Endothelial cell of umbilical vein (primary cell): ENCODE results near the gene DKK3. TPM values are rescaled to one million over a fixed set of nuclear protein-coding genes. Genes with fewer than 3 reads are reported as not detected.
A peak's percentile ranks its signal among the peaks of the same experiment; 100 is the strongest.

Experiments used
- BruUV-seq: library from RNA; stranded (reverse); fragments of 400-500 nt; replicated peaks from 2 replicates; lab custom pipeline; 2021; lab: Mats Ljungman, UMichigan
- CTCF ChIA-PET: fragments of 300-600, 350-600 bp; sonication (Branson Sonifier 250); formaldehyde crosslinking; loops from one replicate; lab custom pipeline; 2021; ENCODE audit warnings: antibody characterized with exemption, inconsistent platforms; lab: Charles Lee
- POLR2A ChIA-PET: fragments of 300-600, 350-600 bp; sonication (Branson Sonifier 250); formaldehyde crosslinking; loops from one replicate; lab custom pipeline; 2021; ENCODE audit warnings: antibody characterized with exemption, inconsistent platforms; lab: Charles Lee
- DNase-seq: peaks from one replicate; pipeline ENCODE4 v3.0.0-alpha.2; 2011; ENCODE audit warnings: low read depth, low spot score
- FAIRE-seq: peaks from 2 replicates; lab custom pipeline; 2011; peaks lifted over from hg19 to GRCh38; lab: Jason Lieb, UNC
- H2AFZ ChIP-seq: 2 replicates; pipeline ENCODE4 v1.6.0; 2012; ENCODE audit warnings: low read depth, low read length, control low read depth, inconsistent platforms
- H3K27ac ChIP-seq: 2 replicates; pipeline ENCODE4 v1.5.1; 2011; ENCODE audit warnings: low read depth, mild to moderate bottlenecking, control low read depth, low read length, moderate library complexity; ENCODE audit not compliant: insufficient read depth
- H3K27me3 ChIP-seq, 2 experiments: 2 replicates each; pipeline versions ENCODE4 v1.6.0 to v1.6.1; 2011; ENCODE audit warnings: low read length in 2 of 2, mixed read lengths in 1 of 2; ENCODE audit not compliant: control insufficient read depth in 2 of 2, insufficient read depth in 2 of 2
- H3K36me3 ChIP-seq, 2 experiments: 2 replicates in 1 of 2; 3 replicates in 1 of 2; pipeline ENCODE4 v1.5.1; 2011; ENCODE audit warnings: low read length in 2 of 2, mild to moderate bottlenecking in 1 of 2, moderate library complexity in 1 of 2; ENCODE audit not compliant: control insufficient read depth in 2 of 2, insufficient read depth in 2 of 2; ENCODE audit errors: extremely low read depth in 1 of 2
- H3K4me1 ChIP-seq: 3 replicates; pipeline ENCODE4 v1.5.1; 2011; ENCODE audit warnings: mild to moderate bottlenecking, low read length; ENCODE audit not compliant: control insufficient read depth, insufficient read depth; ENCODE audit errors: extremely low read depth
- H3K4me2 ChIP-seq: 2 replicates; pipeline ENCODE4 v1.6.1; 2011; ENCODE audit warnings: low read length, control low read depth, mixed read lengths; ENCODE audit not compliant: insufficient read depth
- H3K4me3 ChIP-seq, 3 experiments: fragments of 200-600 bp in 1 of 3; sonication (generic), shearing (Covaris generic) in 1 of 3; replicated peaks in 1 of 3; 2 replicates each; pipeline ENCODE4 v1.5.1; 2011 to 2016; ENCODE audit warnings: control low read depth in 3 of 3, low read length in 3 of 3, mild to moderate bottlenecking in 2 of 3, inconsistent platforms in 1 of 3, low read depth in 1 of 3, moderate library complexity in 1 of 3; ENCODE audit not compliant: insufficient read depth in 1 of 3
- H3K79me2 ChIP-seq: 2 replicates; pipeline ENCODE4 v1.6.0; 2012; ENCODE audit warnings: low read length, inconsistent platforms; ENCODE audit not compliant: control insufficient read depth, insufficient read depth
- H3K9ac ChIP-seq: replicated peaks from 2 replicates; pipeline ENCODE3; 2011; ENCODE audit warnings: low read length, control low read depth; ENCODE audit not compliant: insufficient read depth; ENCODE audit errors: extremely low read depth
- H3K9me1 ChIP-seq: replicated peaks from 3 replicates; pipeline ENCODE4 v1.6.0; 2011; ENCODE audit warnings: mild to moderate bottlenecking, low read length; ENCODE audit not compliant: control insufficient read depth, insufficient read depth; ENCODE audit errors: extremely low read depth
- H3K9me3 ChIP-seq: replicated peaks from 2 replicates; pipeline ENCODE4 v1.5.1; 2012; ENCODE audit warnings: low read length, inconsistent platforms; ENCODE audit not compliant: control insufficient read depth, insufficient read depth
- H4K20me1 ChIP-seq: replicated peaks from 2 replicates; pipeline ENCODE3; 2011; ENCODE audit warnings: mild to moderate bottlenecking, low read length; ENCODE audit not compliant: control insufficient read depth, insufficient read depth; ENCODE audit errors: extremely low read depth
- EZH2 ChIP-seq: IDR thresholded peaks from 2 replicates; pipeline ENCODE4 v1.6.1; 2012; ENCODE audit warnings: borderline replicate concordance, low read depth, mild to moderate bottlenecking, moderate library complexity, low read length, inconsistent platforms; ENCODE audit not compliant: severe bottlenecking
- FOS ChIP-seq: IDR thresholded peaks from 2 replicates; pipeline ENCODE4 v1.6.1; 2011; ENCODE audit warnings: mild to moderate bottlenecking, low read length, moderate library complexity, borderline replicate concordance; ENCODE audit not compliant: insufficient read depth
- GATA2 ChIP-seq: IDR thresholded peaks from 2 replicates; pipeline ENCODE4 v1.7.0; 2011; ENCODE audit warnings: low read depth, mild to moderate bottlenecking, moderate library complexity, mixed read lengths, low read length; ENCODE audit not compliant: insufficient read length, insufficient read depth
- JUN ChIP-seq: IDR thresholded peaks from 2 replicates; pipeline ENCODE4 v1.6.1; 2011; ENCODE audit warnings: borderline replicate concordance, low read depth; ENCODE audit not compliant: insufficient read length, insufficient read depth
- MYC ChIP-seq: IDR thresholded peaks from one replicate; pipeline ENCODE4 v1.6.1; 2011; ENCODE audit warnings: mild to moderate bottlenecking, low read depth, low read length
- POLR2A ChIP-seq: IDR thresholded peaks from 2 replicates; pipeline ENCODE4 v1.6.1; 2012; ENCODE audit warnings: low read depth, mild to moderate bottlenecking, control low read depth, low read length
- POLR2AphosphoS5 ChIP-seq: IDR thresholded peaks from 2 replicates; pipeline ENCODE4 v1.6.1; 2012; ENCODE audit warnings: low read depth, mild to moderate bottlenecking, control low read depth, low read length, moderate library complexity; ENCODE audit not compliant: insufficient read depth
- dilution Hi-C: fragments of 300-500 bp; cut with MboI; formaldehyde crosslinking; loops from one replicate; pipeline ENCODE4 v1.15.0; 2019; ENCODE audit warnings: low sequenced_read_pairs; ENCODE audit not compliant: extremely low pct_ligation_motif_present
- intact Hi-C: fragments of 100-400 bp; cut with micrococcal nuclease; formaldehyde crosslinking; loops from one replicate; pipeline ENCODE4 v1.10.0; 2022
- polyA plus RNA-seq, 4 experiments: library from polyadenylated mRNA; depleted of rRNA in 3 of 4; stranded (reverse) in 3 of 4; unstranded in 1 of 4; fragments of >200 nt; gene quantifications; 2 replicates each; pipeline versions ENCODE4 v1.2.1 to v1.2.3, GENCODE V29; 2011 to 2012; ENCODE audit warnings: missing spikeins in 1 of 4
- total RNA-seq: library from RNA; stranded (reverse); gene quantifications from 2 replicates; pipeline ENCODE4 v1.2.3, GENCODE V29; 2021
- TF ChIP-seq, protein P1 (sequence below), 2 donors: IDR thresholded peaks; 1 replicate in 1 of 2; 2 replicates in 1 of 2; pipeline ENCODE4 v1.5.1; 2011; ENCODE audit warnings: low read length in 2 of 2, mild to moderate bottlenecking in 2 of 2, moderate library complexity in 2 of 2, control low read depth in 1 of 2, inconsistent platforms in 1 of 2, low read depth in 1 of 2; ENCODE audit not compliant: insufficient read depth in 1 of 2; ENCODE audit errors: extremely low read depth in 1 of 2
- TF ChIP-seq, protein P2 (sequence below): IDR thresholded peaks from 2 replicates; pipeline ENCODE4 v1.6.1; 2011; ENCODE audit not compliant: insufficient read depth, insufficient read length

The DKK3 gene
- total and polyA plus RNA-seq, 2 donors (not counting 3 experiments of a cell fraction or from before 2014, with no cell fraction given): 131 to 335 TPM

DNA sequence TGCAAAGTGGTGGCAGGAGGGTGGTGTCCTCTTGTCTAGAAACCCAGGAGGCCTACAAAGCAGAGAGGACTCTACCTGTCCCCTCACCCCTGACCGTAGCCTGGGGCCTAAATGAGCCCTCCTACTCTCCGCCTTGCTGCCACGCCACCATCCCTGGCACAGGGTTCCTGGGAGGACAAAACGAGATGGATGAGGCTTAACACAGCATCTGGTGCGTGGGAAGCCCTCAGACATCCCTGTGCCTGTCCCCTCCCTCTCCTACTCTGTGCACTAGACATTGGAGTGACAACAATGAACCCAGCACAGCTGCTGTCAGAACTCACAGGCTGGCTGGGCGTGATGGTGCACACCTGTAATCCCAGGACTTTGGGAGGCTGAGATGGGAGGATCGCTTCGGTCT is 36.4 kb upstream of the DKK3 start:
- Histone ChIP-seq H3K27me3 (no peaks in the 10 kb centered on the region), H3K4me1 (peaks cover 41% of the 10 kb centered on the region), H4K20me1 (no peaks in the 10 kb centered on the region), H3K4me2 (peak overlapping the region; percentile 32), H3K36me3 (no peaks in the 10 kb centered on the region), H2AFZ (peak overlapping the region; percentile 76), H3K9me1 (no peaks in the 10 kb centered on the region), H3K27ac (peak overlapping the region; percentile 84), H3K79me2 (no peaks in the 10 kb centered on the region), H3K9ac (peak overlapping the region; percentile 66), H3K4me3 (no peak overlapping the region), H3K9me3 (no peaks in the 10 kb centered on the region)
- dilution Hi-C loops: no loop called here
- TF ChIP-seq, protein P1, sequence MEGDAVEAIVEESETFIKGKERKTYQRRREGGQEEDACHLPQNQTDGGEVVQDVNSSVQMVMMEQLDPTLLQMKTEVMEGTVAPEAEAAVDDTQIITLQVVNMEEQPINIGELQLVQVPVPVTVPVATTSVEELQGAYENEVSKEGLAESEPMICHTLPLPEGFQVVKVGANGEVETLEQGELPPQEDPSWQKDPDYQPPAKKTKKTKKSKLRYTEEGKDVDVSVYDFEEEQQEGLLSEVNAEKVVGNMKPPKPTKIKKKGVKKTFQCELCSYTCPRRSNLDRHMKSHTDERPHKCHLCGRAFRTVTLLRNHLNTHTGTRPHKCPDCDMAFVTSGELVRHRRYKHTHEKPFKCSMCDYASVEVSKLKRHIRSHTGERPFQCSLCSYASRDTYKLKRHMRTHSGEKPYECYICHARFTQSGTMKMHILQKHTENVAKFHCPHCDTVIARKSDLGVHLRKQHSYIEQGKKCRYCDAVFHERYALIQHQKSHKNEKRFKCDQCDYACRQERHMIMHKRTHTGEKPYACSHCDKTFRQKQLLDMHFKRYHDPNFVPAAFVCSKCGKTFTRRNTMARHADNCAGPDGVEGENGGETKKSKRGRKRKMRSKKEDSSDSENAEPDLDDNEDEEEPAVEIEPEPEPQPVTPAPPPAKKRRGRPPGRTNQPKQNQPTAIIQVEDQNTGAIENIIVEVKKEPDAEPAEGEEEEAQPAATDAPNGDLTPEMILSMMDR (IDR thresholded peaks at IDR 0.05; ENCODE audit: extremely low read depth in 1 of 2, insufficient read depth in 1 of 2, low read depth in 1 of 2, low read length in 2 of 2): no peak
- no peak for TF ChIP-seq FOS
- TF ChIP-seq POLR2AphosphoS5: no peak
- no peak for TF ChIP-seq MYC
- no peak for TF ChIP-seq POLR2A
- no peak for TF ChIP-seq GATA2
- TF ChIP-seq JUN: no peak
- TF ChIP-seq, protein P2, sequence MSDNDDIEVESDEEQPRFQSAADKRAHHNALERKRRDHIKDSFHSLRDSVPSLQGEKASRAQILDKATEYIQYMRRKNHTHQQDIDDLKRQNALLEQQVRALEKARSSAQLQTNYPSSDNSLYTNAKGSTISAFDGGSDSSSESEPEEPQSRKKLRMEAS: no peak
- TF ChIP-seq EZH2: no peak
- intact Hi-C loops: loop anchor here (1.0 to 10.0 kb wide), 9 partner anchors 39 to 850 kb away; no protein-coding TSS in a partner anchor
- no TSS peak for BruUV-seq
- DNase-seq (no peak), FAIRE-seq (no peak)
- CTCF ChIA-PET: interaction anchor here (0.5 to 6.1 kb wide), 55 partner anchors 17 to 257 kb away, joined by 3 to 219 read pairs (median 5); partner anchors contain the start of genes DKK3, MICAL2 and USP47
- POLR2A ChIA-PET: no interaction called here
